HG03565 (cell line): ENCODE results near the gene SLC39A3.

ENCODE experiments used
- ATAC-seq: cut with Tn5 transposase; IDR thresholded peaks from one replicate; pipeline ENCODE4 v1.9.1; 2021; ENCODE audit warnings: mild to moderate bottlenecking, moderate library complexity; ENCODE audit not compliant: unreplicated experiment

Gene SLC39A3

GRCh38 chr19:2768365-2769132, 28.7 kb upstream of the SLC39A3 start:
- ATAC-seq, result no peak

GRCh38 chr19:2767688-2768087, 27.9 kb upstream of the SLC39A3 start:
- no peak for ATAC-seq

GRCh38 chr19:2766594-2767372, 27.0 kb upstream of the SLC39A3 start:
- ATAC-seq, result no peak

GRCh38 chr19:2765376-2765775, 25.6 kb upstream of the SLC39A3 start:
- no peak for ATAC-seq

- no peak for ATAC-seq
These were observed 25.1 kb upstream of the SLC39A3 start for GRCh38 chr19:2764945-2765344.

- no peak for ATAC-seq
These were observed 23.9 kb upstream of the SLC39A3 start for GRCh38 chr19:2763687-2764086.

- no peak for ATAC-seq
These were observed 23.1 kb upstream of the SLC39A3 start for GRCh38 chr19:2762783-2763496.

- ATAC-seq, result no peak
These were observed 22.3 kb upstream of the SLC39A3 start for GRCh38 chr19:2761876-2762782.

- ATAC-seq, result no peak
These were observed 21.5 kb upstream of the SLC39A3 start for GRCh38 chr19:2761309-2761677.

GRCh38 chr19:2759965-2760364, 20.1 kb upstream of the SLC39A3 start:
- no peak for ATAC-seq

GRCh38 chr19:2759362-2759761, 19.5 kb upstream of the SLC39A3 start:
- no peak for ATAC-seq

- no peak for ATAC-seq
These were observed 18.9 kb upstream of the SLC39A3 start for GRCh38 chr19:2758601-2759313.

GRCh38 chr19:2756921-2757881, 17.4 kb upstream of the SLC39A3 start:
- no peak for ATAC-seq

- no peak for ATAC-seq
These were observed 16.7 kb upstream of the SLC39A3 start for GRCh38 chr19:2756477-2756876.

GRCh38 chr19:2755811-2756210, 16.0 kb upstream of the SLC39A3 start:
- no peak for ATAC-seq

- no peak for ATAC-seq
These were observed 15.6 kb upstream of the SLC39A3 start for GRCh38 chr19:2755448-2755705.

- no peak for ATAC-seq
These were observed 15.0 kb upstream of the SLC39A3 start for GRCh38 chr19:2754659-2755447.

- ATAC-seq, result no peak
These were observed 11.6 kb upstream of the SLC39A3 start for GRCh38 chr19:2751438-2751830.
